ENCODE data around the gene DDX54. TPM values are rescaled to one million over a fixed set of nuclear protein-coding genes. Genes with fewer than 3 reads are reported as not detected.

The DDX54 gene
- total RNA-seq, 2 donors from 2014 or later: 27.3 to 84.2 TPM

DNA sequence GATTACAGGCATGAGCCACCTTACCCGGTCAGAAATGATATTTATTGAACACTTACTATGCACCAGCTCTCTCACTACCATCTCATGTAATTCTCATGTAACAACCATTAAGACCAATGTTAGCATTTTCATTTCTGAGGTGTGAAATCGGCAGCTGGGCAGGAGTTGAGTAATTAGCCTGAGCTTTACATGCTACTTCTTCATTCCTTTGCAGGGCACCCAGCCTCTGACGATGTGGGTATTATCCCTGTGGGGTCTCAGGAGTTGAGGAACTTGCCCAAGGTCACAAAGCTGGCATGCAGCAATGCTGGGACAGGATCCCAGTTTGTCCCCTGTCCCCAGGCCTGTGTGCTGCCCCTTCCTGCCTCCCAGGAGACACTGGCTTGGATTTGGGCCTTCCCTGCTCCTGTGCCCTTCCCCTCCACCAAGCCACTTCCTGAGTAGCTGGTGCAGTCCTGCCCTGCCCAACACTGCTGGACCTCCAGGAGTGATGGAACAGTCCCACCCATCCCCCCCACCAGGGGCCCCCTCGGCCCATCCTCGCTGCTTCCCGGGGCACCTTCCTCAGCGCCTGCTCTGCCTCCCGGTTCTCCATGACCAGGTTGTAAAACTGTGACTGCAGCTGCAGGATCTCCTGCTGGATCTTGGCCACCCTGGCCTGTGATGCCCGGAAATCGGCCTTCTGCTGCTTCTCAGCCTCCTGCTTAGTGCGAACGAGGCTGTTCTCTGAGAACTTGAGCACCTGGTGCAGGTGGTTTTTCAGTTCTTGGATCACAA lies 14.9 kb upstream of the DDX54 start:
- no peaks in the 10 kb centered on the region for H3K9me3 ChIP-seq
- H3K36me3 ChIP-seq: no peaks in the 10 kb centered on the region
- peaks cover 0 to 4% of the 10 kb centered on the region in 2 donors for H3K4me1 ChIP-seq (ENCODE audit: control insufficient read depth in 1 of 2, low read depth in 2 of 2)
- no peak for DNase-seq (ENCODE audit: low spot score)
- H3K4me3 ChIP-seq: no peak overlapping the region
- no peak overlapping the region for H3K27ac ChIP-seq
- H3K27me3 ChIP-seq (replicated peaks; ENCODE audit: insufficient read depth): no peaks in the 10 kb centered on the region
- ATAC-seq (ENCODE audit: insufficient number of reproducible peaks, low FRiP score, low read depth): no peak
- TF ChIP-seq, protein P1, sequence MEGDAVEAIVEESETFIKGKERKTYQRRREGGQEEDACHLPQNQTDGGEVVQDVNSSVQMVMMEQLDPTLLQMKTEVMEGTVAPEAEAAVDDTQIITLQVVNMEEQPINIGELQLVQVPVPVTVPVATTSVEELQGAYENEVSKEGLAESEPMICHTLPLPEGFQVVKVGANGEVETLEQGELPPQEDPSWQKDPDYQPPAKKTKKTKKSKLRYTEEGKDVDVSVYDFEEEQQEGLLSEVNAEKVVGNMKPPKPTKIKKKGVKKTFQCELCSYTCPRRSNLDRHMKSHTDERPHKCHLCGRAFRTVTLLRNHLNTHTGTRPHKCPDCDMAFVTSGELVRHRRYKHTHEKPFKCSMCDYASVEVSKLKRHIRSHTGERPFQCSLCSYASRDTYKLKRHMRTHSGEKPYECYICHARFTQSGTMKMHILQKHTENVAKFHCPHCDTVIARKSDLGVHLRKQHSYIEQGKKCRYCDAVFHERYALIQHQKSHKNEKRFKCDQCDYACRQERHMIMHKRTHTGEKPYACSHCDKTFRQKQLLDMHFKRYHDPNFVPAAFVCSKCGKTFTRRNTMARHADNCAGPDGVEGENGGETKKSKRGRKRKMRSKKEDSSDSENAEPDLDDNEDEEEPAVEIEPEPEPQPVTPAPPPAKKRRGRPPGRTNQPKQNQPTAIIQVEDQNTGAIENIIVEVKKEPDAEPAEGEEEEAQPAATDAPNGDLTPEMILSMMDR (IDR thresholded peaks at IDR 0.05): no peak

DNA sequence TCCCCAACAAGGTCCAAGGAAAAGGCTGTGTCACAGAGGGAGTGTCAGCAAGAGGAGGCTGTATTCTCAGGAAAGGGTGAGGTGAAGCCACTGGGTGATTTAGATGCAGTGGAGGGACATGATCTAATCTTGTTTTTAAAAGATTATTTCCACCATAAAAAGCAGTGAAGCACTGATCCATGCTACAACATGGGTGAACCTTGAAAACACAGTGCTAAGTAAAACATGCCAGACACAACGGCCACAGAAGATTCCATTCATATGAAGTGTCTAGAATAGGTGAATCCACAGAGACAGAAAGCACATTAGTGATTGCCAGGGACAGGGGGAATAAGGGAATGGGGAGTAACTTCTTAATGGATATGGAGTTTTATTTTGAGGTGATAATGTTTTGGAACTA lies 13.0 kb upstream of the DDX54 start:
- Histone ChIP-seq H3K4me1 (ENCODE audit: control insufficient read depth in 1 of 2, low read depth in 2 of 2) (peaks cover 9 to 23% of the 10 kb centered on the region in 2 donors), H3K36me3 (no peaks in the 10 kb centered on the region), H3K27me3 (replicated peaks; ENCODE audit: insufficient read depth) (no peaks in the 10 kb centered on the region), H3K27ac (no peak overlapping the region), H3K4me3 (no peak overlapping the region), H3K9me3 (no peaks in the 10 kb centered on the region)
- TF ChIP-seq, protein P1 (IDR thresholded peaks at IDR 0.05): no peak
- ATAC-seq (ENCODE audit: insufficient number of reproducible peaks, low FRiP score, low read depth) (no peak), DNase-seq (ENCODE audit: low spot score) (no peak)

DNA sequence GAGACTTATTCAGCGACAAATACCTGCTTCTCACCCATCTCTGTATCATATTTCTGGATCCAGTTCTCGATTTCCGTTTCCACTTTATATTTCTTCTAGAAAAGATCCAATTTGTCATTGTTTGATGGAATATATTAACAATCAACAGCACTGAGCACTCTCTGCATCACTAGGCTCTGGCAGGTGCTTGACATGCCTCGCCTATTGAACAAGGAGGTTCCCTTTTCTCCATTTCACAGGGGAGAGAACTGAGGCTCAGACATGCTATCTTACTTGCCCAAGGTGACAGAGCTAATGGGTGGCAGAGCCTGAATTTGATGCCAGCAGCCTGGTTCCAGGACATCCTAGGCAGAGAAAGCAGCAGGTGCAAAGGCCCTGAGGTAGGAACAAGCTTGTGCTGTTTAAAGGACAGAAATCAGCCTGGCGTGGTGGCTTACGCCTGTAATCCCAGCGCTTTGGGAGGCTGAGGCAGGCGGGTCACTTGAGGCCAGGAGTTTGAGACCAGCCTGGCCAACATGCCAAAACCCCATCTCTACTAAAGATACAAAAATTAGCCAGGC lies 12.3 kb upstream of the DDX54 start:
- Histone ChIP-seq H3K4me3 (no peak overlapping the region), H3K36me3 (no peaks in the 10 kb centered on the region), H3K27ac (no peak overlapping the region), H3K4me1 (ENCODE audit: control insufficient read depth in 1 of 2, low read depth in 2 of 2) (peaks cover 15 to 30% of the 10 kb centered on the region in 2 donors), H3K9me3 (no peaks in the 10 kb centered on the region), H3K27me3 (replicated peaks; ENCODE audit: insufficient read depth) (no peaks in the 10 kb centered on the region)
- ATAC-seq (ENCODE audit: insufficient number of reproducible peaks, low FRiP score, low read depth) (no peak), DNase-seq (ENCODE audit: low spot score) (no peak)
- TF ChIP-seq, protein P1 (IDR thresholded peaks at IDR 0.05): no peak

DNA sequence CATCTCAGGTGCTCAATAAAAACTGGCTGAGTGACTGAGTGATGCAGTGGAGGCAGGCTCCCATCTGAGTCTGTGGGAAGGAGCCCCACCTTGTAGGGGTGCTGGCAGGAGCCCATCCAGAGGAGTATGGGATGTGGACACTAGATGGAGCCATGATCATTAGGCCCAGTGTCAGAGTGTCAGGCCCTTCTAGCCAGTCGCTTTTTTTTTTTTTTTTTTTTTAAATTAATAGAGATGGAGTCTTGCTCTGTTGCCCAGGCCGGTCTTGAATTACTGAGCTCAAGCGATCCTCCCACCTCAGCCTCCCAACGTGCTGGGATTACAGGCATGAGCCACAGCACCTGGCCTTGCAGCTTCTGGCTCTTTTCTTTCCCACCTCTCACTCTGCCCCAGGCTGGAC lies 11.7 kb upstream of the DDX54 start:
- peak overlapping the region; percentile 20 to 73 for H3K27ac ChIP-seq
- DNase-seq (ENCODE audit: low spot score) (no peak), ATAC-seq (ENCODE audit: insufficient number of reproducible peaks, low FRiP score, low read depth) (peak; percentile 61)
- no peaks in the 10 kb centered on the region for H3K9me3 ChIP-seq
- H3K27me3 ChIP-seq (replicated peaks; ENCODE audit: insufficient read depth): no peaks in the 10 kb centered on the region
- peaks cover 15 to 31% of the 10 kb centered on the region in 2 donors for H3K4me1 ChIP-seq (ENCODE audit: control insufficient read depth in 1 of 2, low read depth in 2 of 2)
- no peak overlapping the region for H3K4me3 ChIP-seq
- H3K36me3 ChIP-seq: peaks cover under 1% of the 10 kb centered on the region
- TF ChIP-seq, protein P1 (IDR thresholded peaks at IDR 0.05): peak; percentile 53

DNA sequence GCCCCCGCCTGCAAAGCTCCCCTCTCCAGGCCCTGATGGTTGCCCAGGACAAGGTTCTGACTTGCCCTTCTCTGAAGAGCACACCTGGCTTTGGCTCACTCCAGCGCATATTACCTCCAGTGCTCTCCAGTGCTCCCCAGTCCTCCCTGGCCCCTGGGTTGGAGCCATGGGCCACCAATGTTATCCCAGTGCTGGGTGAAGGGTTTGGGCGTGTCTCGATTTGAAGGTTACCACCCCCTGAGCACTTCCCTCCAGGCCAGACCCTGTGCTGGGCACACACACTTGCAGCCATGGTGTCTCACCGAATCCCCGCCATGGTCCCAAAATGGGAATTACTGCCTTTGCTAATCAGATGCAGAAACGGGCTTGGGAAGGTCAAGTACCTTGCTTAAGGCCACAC lies 11.3 kb upstream of the DDX54 start:
- H3K27me3 ChIP-seq (replicated peaks; ENCODE audit: insufficient read depth): no peaks in the 10 kb centered on the region
- TF ChIP-seq, protein P1 (IDR thresholded peaks at IDR 0.05): no peak
- H3K4me3 ChIP-seq: no peak overlapping the region
- H3K27ac ChIP-seq: peak overlapping the region; percentile 20 to 73
- H3K36me3 ChIP-seq: peaks cover 4% of the 10 kb centered on the region
- no peak for DNase-seq (ENCODE audit: low spot score)
- peaks cover 15 to 31% of the 10 kb centered on the region in 2 donors for H3K4me1 ChIP-seq (ENCODE audit: control insufficient read depth in 1 of 2, low read depth in 2 of 2)
- ATAC-seq (ENCODE audit: insufficient number of reproducible peaks, low FRiP score, low read depth): no peak
- no peaks in the 10 kb centered on the region for H3K9me3 ChIP-seq

All from thoracic aorta (tissue), 2 donors.